RKO (cell line): ENCODE measurements around the gene AAMP.
A peak's percentile ranks its signal among the peaks of the same experiment; 100 is the strongest.

Source experiments
- DNase-seq: peaks from one replicate; pipeline ENCODE4 v3.0.0-alpha.2; 2016; ENCODE audit warnings: low spot score

Gene AAMP

GRCh38 chr2:218259099-218259961, 10.6 kb downstream of the AAMP start:
- DNase-seq, result peak; percentile 35

GRCh38 chr2:218257390-218257981, 12.5 kb downstream of the AAMP start:
- DNase-seq, result no peak

GRCh38 chr2:218256612-218257350, 13.2 kb downstream of the AAMP start:
- DNase-seq, result no peak

DNA sequence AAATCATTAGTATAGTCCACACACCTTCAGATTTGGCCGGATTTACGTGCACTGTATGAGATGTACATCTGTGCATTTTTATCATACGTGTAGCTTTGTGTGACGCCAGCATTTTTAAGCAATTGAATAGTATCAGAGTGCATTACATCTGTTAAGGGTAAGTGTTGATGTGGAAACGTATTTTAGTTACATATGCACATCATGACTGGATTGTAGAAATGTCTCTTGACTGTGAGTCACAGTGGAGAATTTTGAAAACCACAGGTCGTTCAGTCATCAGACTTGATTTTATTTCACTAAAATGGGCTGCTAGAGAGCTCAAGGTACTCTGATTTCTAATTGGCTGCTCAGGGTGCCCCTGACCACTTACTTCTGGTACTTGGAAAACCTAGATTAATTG, 14.5 kb downstream of the AAMP start:
- DNase-seq, result peak; percentile 64

GRCh38 chr2:218253232-218253625, 16.7 kb downstream of the AAMP start:
- no peak for DNase-seq

DNA sequence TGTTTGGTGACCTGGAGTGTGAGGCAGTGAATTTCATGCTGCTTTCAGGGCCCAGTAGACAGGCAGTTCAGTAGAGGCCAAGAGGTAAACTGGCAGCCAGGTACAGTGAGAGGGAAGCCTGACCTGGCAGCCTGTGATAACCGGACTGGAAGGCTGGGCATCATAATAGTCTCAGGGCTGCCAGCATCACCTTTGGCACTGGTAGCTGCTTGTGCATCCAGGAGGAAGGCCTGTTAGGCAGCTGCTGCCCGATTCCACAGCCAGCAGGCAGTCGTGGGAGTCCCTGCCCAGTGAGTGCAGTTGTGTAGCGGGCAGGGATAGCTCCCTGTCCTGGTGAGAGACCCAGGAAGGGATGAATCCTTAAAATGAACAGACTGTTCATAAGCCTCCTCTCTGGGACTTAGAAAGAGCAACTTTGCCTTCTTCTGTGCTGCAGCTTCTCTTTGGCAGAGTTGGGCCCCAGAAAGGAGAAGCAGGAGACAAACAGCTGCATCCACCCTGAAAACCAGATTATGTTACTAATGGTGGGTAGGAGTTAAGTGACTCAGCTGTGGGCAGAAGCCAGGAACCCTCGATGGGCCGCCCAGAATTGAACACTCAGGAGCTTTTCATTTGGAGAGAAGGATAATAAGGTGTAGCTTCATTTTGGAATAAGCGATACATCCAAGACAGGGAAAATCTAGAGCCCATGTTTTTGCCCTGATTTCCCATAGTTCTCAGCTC, 17.3 kb downstream of the AAMP start:
- DNase-seq, result no peak

- no peak for DNase-seq
Measured at GRCh38 chr2:218249691-218250090, 20.2 kb downstream of the AAMP start.

DNA sequence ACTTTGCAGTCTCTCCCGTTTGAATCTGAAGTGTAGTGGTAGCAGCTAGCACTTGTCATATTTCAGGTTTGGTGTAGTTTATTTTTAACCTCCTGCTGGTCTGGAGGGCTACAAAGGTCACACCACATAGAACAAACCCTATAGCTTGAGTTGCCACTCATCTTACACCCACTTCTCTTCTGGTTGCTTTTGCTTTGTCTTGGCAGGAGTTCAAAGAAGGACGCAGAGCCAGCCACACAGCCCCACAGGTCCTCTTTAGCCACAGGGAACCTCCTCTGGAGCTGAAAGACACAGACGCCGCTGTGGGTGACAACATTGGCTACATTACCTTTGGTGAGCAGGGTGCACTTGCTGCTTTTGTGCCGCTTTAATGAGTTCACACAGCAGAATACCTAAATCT, 24.7 kb downstream of the AAMP start:
- no peak for DNase-seq

DNA sequence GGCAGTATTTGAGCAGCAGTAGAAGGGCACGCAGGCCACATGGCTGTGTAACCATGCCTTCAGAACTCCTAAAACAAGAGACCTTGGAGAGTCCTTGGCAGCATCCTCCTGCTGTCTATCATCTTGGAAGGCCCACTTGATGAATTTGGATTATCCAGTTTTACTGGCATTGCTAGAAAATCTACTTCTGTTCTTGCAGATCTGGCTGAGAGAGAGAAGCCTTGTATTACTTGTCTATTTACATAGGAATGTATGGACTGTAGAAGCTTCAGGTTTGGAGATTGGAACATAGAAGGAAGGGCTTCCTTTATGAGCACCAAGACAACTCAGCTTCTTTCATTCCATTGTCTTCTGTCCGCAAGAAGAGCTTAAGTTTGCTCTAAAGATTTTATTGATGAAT, 25.3 kb downstream of the AAMP start:
- DNase-seq, result no peak

- no peak for DNase-seq
Measured at GRCh38 chr2:218244204-218244603, 25.7 kb downstream of the AAMP start.

- no peak for DNase-seq
Measured at GRCh38 chr2:218238887-218239286, 31.1 kb downstream of the AAMP start.

GRCh38 chr2:218236829-218237228, 33.1 kb downstream of the AAMP start:
- DNase-seq, result no peak

DNA sequence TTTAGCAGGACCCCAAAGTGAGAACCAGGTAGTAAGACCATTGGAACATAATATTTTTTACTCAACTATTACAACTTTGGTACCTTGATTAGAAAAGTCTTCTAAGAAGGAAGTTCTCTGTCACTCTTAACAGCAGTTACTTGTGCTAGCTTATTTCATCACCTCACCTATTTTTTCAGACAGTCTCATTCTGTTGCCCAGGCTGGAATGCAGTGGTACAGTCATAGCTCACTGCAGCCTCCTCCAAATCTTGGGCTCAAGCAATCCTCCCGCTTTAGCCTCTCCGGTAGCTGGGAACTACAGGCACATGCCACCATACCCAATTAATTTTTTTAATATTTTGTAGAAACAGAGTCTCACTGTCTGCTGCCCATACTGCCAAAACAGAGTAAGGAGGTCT, 34.9 kb downstream of the AAMP start:
- DNase-seq, result no peak

DNA sequence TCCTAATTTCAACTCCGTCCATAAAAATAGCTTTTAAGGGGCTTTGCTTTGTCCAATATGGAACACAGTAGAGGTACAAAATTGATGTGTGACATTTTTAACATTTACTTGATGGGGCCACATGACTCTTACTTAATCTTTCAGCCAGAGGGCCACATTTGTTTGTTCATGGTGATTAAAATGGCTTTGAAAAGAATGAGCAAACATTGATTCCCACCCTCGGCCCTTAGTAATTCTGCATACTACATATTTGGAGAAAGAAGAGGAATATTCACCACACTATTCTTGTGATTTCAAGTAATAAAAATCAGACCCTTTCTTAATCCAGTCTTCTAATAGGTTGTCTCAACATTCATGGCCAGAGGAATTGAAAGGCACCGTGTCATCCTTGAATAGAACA, 35.4 kb downstream of the AAMP start:
- no peak for DNase-seq

- DNase-seq, result no peak
Measured at GRCh38 chr2:218233543-218233942, 36.4 kb downstream of the AAMP start.

DNA sequence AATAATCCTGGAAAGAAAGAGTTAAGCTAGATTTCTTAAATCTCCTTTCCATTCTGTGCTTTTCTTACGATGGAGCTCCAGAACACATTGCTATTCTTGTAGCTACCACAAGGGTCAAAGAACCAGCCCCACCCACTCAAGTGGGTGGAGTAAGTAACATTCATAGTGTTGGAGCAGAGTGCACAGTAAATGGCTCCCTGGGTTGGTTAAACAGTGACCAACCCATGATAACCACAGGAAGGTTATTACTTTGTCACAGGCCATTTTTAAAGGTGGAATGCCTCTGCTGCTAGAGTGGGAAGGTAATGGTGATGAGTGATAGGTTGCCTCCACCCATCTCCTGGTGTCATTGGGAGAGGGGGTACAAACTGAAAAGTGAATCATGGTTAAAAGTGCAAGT, 39.1 kb downstream of the AAMP start:
- DNase-seq, result peak; percentile 74

DNA sequence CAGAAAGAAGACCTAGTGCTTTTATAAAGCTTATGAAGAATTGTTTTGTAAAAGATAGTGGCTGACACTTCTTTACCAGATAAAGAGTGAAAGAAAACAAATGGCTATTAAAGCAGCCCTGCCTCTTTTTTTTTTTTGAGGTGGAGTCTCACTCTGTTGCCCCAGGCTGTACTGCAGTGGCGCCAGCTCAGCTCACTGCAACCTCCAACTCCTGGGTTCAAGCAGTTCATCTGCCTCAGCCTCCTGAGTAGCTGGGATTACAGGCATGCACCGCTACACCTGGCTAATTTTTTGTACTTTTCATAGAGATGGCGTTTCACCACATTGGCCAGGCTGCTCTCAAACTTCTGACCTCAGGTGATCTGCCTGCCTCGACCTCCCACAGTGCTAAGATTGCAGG, 40.1 kb downstream of the AAMP start:
- DNase-seq, result no peak

DNA sequence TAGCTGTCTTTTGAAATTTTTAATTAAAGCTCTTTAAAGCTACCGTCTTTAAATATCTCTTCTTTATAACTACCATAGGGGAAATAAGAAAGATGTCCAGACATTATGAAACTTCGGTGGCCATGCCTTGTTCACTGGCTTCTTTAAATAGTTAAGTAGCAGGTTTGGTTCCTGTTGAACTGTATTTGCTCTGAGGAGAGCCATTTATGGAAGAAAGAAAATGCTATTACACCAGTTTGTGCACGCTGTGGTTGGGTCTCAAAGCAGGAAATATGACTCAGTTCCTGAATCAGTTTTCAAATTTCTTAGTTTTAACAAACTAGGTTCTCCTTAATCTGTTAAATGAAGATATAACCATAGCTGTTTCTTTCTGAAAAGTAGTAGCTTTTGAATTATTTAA, 40.7 kb downstream of the AAMP start:
- DNase-seq, result peak; percentile 80

DNA sequence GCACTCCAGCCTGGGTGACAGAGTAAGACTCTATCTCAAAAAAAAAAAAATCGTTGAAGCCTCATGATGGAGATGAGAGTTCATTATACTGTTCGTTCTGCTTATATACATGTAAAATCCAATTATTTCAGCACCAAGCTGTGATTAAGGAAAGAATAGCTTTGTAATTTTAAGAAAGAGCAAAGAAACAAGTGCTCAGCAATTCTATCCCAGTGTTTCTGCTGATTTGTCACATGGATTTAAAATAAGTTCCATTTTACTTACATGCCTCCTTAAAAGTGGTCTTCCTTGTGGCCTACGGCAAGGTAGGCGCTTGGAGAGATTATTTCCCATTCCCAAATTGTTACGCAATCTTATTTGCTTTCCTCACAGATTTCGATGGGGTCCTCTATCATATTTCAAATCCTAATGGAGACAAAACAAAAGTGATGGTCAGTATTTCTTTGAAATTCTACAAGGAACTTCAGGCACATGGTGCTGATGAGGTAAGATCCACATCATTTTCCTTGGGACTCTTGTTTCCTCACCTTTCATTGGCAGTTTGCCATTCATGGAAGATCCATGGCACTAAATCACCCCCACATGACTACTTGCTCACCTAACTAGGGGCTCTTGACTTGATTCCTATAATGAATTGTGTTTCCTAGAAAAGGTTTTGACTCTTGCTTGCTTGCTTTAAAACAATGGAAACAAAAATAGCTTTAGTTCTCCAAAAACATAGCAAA, 41.4 kb downstream of the AAMP start:
- DNase-seq, result no peak

- DNase-seq, result no peak
Measured at GRCh38 chr2:218226903-218227302, 43.0 kb downstream of the AAMP start.

- no peak for DNase-seq
Measured at GRCh38 chr2:218224186-218224585, 45.8 kb downstream of the AAMP start.

- no peak for DNase-seq
Measured at GRCh38 chr2:218223046-218223445, 46.9 kb downstream of the AAMP start.
